Omental fat pad (tissue), 4 donors: ENCODE measurements around the gene FAM13A. TPM values are rescaled to one million over a fixed set of nuclear protein-coding genes. Genes with fewer than 3 reads are reported as not detected.
A peak's percentile ranks its signal among the peaks of the same experiment; 100 is the strongest.

Source experiments
- ATAC-seq: fragments of 150-250 bp; one replicate; pipeline ENCODE4 v1.9.1; 2016; ENCODE audit warnings: mild to moderate bottlenecking, moderate library complexity; ENCODE audit not compliant: low FRiP score
- DNase-seq: peaks from one replicate; pipeline ENCODE4 v3.0.0-alpha.2; 2019; ENCODE audit warnings: low spot score
- total RNA-seq, 4 donors: library from RNA; depleted of rRNA; stranded (reverse); fragments of >200 nt; gene quantifications; one replicate each; pipeline ENCODE4 v1.1.0, GENCODE V29; 2016
- TF ChIP-seq, protein P1 (sequence below), 3 donors: fragments of 450-650 bp; IDR thresholded peaks; one replicate each; pipeline ENCODE4 v1.5.1; 2016 to 2017; ENCODE audit warnings: antibody characterized with exemption in 3 of 3, mild to moderate bottlenecking in 3 of 3, moderate library complexity in 2 of 3

The FAM13A gene
- total RNA-seq, 4 donors from 2014 or later, result 48.5 to 84.2 (median 51.2) TPM

DNA sequence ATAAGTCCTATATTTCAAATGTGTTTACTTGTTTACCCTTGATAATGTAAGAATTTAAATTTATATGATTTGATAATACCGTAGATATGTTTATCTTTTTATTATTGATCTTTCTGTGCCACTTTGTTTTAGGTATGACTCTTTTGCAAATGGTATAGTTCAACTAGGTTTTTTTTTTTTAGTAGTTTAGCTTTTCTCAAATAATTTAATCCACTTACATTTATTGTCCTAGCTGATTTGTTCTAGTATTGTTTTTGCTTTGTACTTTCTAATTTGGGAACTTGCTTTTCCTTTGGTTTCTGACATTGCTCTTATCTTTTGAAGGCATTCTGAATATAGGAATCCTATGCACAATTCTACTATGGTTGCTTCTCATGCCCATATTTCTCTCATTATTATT, 260.4 kb downstream of the FAM13A start:
- DNase-seq, result no peak
- TF ChIP-seq, protein P1, sequence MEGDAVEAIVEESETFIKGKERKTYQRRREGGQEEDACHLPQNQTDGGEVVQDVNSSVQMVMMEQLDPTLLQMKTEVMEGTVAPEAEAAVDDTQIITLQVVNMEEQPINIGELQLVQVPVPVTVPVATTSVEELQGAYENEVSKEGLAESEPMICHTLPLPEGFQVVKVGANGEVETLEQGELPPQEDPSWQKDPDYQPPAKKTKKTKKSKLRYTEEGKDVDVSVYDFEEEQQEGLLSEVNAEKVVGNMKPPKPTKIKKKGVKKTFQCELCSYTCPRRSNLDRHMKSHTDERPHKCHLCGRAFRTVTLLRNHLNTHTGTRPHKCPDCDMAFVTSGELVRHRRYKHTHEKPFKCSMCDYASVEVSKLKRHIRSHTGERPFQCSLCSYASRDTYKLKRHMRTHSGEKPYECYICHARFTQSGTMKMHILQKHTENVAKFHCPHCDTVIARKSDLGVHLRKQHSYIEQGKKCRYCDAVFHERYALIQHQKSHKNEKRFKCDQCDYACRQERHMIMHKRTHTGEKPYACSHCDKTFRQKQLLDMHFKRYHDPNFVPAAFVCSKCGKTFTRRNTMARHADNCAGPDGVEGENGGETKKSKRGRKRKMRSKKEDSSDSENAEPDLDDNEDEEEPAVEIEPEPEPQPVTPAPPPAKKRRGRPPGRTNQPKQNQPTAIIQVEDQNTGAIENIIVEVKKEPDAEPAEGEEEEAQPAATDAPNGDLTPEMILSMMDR (IDR thresholded peaks at IDR 0.05), result no peak

DNA sequence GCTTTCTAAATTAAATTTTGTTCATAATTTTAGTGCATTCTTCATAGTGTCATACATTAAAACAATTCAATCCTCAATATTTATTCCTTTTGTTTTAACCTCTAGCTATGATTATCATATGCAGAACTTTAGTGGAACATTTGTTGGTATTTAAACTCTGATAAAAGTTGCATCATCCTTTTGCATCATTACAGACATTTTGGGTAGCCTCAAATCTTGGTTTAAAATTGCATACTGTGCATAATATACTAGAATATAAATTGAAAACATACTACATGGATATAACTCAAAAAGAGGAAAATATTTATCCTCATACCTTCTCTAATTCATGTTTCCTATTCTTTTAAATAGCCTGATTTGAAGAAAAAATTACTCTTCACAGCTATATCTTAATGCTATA, 262.0 kb downstream of the FAM13A start:
- ATAC-seq, result no peak
- no peak for DNase-seq
- TF ChIP-seq, protein P1 (IDR thresholded peaks at IDR 0.05), result no peak

More for the DNA sequence above, 260.4 kb downstream of the FAM13A start:
- ATAC-seq, result no peak

DNA sequence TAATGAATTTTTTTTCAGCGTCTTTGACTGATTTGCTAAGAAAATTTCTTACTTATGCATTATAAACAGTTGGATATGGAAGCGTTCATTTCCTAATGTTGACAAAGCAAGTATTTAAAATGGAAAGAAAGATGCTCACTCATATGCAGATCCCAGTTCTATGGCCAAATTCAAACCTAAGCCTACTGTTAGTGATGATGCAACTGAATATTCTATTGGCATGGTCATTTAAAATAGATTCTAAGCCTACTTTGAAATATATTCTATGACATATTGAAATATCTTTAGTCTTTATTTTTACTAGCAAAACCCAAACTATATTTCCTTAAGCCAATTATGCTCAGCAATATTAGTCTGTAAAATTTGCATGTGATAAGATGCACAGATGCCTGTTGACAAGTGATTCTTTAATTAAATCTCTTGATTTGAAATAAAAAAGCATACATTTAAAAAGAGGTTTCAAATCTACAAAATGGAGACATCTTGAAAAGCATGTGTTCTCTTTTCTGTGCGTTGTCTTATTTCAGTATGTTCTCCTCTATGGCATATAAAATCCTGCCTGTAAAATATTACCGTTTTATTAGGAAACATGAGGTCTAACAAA, 262.8 kb downstream of the FAM13A start:
- TF ChIP-seq, protein P1 (IDR thresholded peaks at IDR 0.05), result no peak
- DNase-seq (no peak), ATAC-seq (no peak)

GRCh38 chr4:88793475-88793874, 263.5 kb downstream of the FAM13A start:
- DNase-seq (no peak), ATAC-seq (no peak)
- TF ChIP-seq, protein P1 (IDR thresholded peaks at IDR 0.05), result no peak

DNA sequence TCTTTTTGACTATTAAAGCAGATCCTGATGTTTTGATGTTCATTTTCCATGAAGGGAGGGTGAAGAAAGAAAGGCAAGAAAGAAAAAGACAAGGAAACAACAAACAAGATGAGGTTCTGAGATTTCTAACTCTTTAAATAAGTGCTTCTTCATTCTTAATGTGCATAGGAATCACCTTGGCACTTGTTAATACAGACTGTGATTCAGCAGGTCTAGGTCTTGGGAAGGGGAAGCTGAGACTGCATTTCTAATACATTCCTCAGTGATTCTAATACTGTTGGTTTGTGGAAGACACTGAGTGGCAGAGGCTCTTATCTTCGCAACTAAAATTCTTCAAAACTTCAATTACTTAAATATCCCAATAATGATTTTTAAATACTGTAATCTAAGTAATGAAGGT, 264.2 kb downstream of the FAM13A start:
- DNase-seq (no peak), ATAC-seq (peak; percentile 70)
- TF ChIP-seq, protein P1 (IDR thresholded peaks at IDR 0.05), result no peak

DNA sequence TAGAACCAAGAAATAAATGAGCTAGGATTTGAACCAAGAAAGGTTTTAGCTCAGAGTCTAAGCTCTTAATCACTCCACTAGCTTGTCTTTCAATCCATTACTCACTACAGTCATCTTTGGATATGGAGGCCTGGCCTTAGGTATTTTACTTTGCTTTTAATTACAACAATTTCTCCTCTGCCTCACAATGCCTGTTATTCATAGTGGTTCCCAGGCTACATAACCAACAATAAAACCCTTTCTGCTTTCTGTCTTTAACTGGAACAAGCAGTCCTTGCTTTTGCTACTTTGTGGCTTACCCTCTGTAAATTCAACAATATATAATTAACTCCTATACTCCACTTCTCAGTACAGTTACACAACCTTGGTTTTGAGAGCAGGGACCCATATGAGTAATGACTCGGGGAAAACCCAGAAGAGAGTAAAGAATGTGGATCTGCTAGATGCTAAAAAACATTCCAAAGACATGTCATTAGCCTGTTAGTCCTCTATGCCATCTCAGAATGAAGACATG, 264.7 kb downstream of the FAM13A start:
- ATAC-seq, result peak; percentile 84
- DNase-seq, result no peak
- TF ChIP-seq, protein P1 (IDR thresholded peaks at IDR 0.05), result no peak

- ATAC-seq, result no peak
- no peak for DNase-seq
- TF ChIP-seq, protein P1 (IDR thresholded peaks at IDR 0.05), result no peak
Measured at GRCh38 chr4:88791274-88791673, 265.7 kb downstream of the FAM13A start.
